ENCODE measurements around the gene COG5.

- no peak for TF ChIP-seq CTCF (conservative IDR thresholded peaks at IDR 0.05; ENCODE audit: low read depth in 2 of 2)
- no peak for TF ChIP-seq EZH2 (IDR thresholded peaks at IDR 0.05; ENCODE audit: low read depth, unreplicated experiment)
Measured at GRCh38 chr7:107499731-107500130, 64.0 kb downstream of the COG5 start.
